PC-9 (cell line): ENCODE results near the gene RAD21L1. TPM values are rescaled to one million over a fixed set of nuclear protein-coding genes. Genes with fewer than 3 reads are reported as not detected.
"Not testable (repeated sequence)": the region's sequence is repeated elsewhere in the genome, so short reads cannot be mapped to it uniquely, and the experiment has no call there.

ENCODE experiments used
- BruUV-seq: library from RNA; stranded (reverse); fragments of 400-500 nt; replicated peaks from 2 replicates; lab custom pipeline; 2021; lab: Mats Ljungman, UMichigan
- CTCF ChIA-PET: fragments of 300-600 bp; sonication (Branson Sonifier 250); formaldehyde crosslinking; loops from one replicate; lab custom pipeline; 2022; ENCODE audit warnings: antibody characterized with exemption; lab: Charles Lee
- POLR2A ChIA-PET: fragments of 300-600 bp; sonication (Branson Sonifier 250); formaldehyde crosslinking; loops from one replicate; lab custom pipeline; 2022; ENCODE audit warnings: antibody characterized with exemption; ENCODE audit not compliant: unreplicated experiment; lab: Charles Lee
- DNase-seq, 2 experiments: peaks; one replicate each; pipeline versions ENCODE4 v3.0.0 to v3.0.0-alpha.2; 2015 to 2022; ENCODE audit warnings: mixed read lengths in 1 of 2
- H2AFZ ChIP-seq: fragments of 200-600 bp; sonication (generic); 2 replicates; pipeline ENCODE4 v1.8.1; 2017; ENCODE audit warnings: antibody characterized with exemption
- H3F3A ChIP-seq: fragments of 200-600 bp; sonication (generic); 2 replicates; pipeline ENCODE4 v1.8.1; 2017; ENCODE audit warnings: antibody characterized with exemption, mild to moderate bottlenecking, low read depth; ENCODE audit not compliant: insufficient read depth
- H3K27ac ChIP-seq: fragments of 200-600 bp; sonication (generic); 2 replicates; pipeline ENCODE4 v1.6.1; 2016; ENCODE audit warnings: mixed run types
- H3K27me3 ChIP-seq: fragments of 200-600 bp; sonication (generic); 2 replicates; pipeline ENCODE4 v1.6.1; 2016; ENCODE audit warnings: low read depth, mixed run types; ENCODE audit not compliant: insufficient read depth
- H3K36me3 ChIP-seq: fragments of 200-600 bp; sonication (generic); 2 replicates; pipeline ENCODE4 v1.6.1; 2016; ENCODE audit warnings: low read depth, mixed run types
- H3K4me1 ChIP-seq: fragments of 200-600 bp; sonication (generic); replicated peaks from 2 replicates; pipeline ENCODE4 v1.6.1; 2016; ENCODE audit warnings: mixed run types; ENCODE audit not compliant: insufficient read depth
- H3K4me2 ChIP-seq: fragments of 200-600 bp; sonication (generic); 2 replicates; pipeline ENCODE4 v1.6.1; 2017; ENCODE audit warnings: mixed run types
- H3K4me3 ChIP-seq: fragments of 200-600 bp; sonication (generic); 2 replicates; pipeline ENCODE4 v1.6.1; 2016; ENCODE audit warnings: mixed run types
- H3K79me2 ChIP-seq: fragments of 200-600 bp; sonication (generic); 2 replicates; pipeline ENCODE4 v1.6.1; 2017; ENCODE audit warnings: low read depth, mixed run types
- H3K9me2 ChIP-seq: fragments of 200-600 bp; sonication (generic); 2 replicates; pipeline ENCODE4 v1.8.1; 2017; ENCODE audit warnings: mild to moderate bottlenecking; ENCODE audit not compliant: insufficient read depth
- H3K9me3 ChIP-seq: fragments of 200-600 bp; sonication (generic); 2 replicates; pipeline ENCODE4 v1.8.1; 2016; ENCODE audit warnings: low read depth; ENCODE audit not compliant: insufficient read depth
- H4K20me1 ChIP-seq: fragments of 200-600 bp; sonication (generic); 2 replicates; pipeline ENCODE4 v1.8.1; 2017; ENCODE audit not compliant: insufficient read depth
- EZH2 ChIP-seq: fragments of 200-600 bp; sonication (generic); IDR thresholded peaks from 2 replicates; pipeline ENCODE4 v1.8.0; 2017; ENCODE audit warnings: antibody characterized with exemption, low read depth
- intact Hi-C: fragments of 100-400 bp; cut with micrococcal nuclease; formaldehyde crosslinking; loops from one replicate; pipeline ENCODE4 v1.10.0; 2022; ENCODE audit not compliant: unreplicated experiment
- total RNA-seq: library from RNA; stranded (reverse); gene quantifications from 2 replicates; pipeline ENCODE4 v1.2.3, GENCODE V29; 2021
- TF ChIP-seq, protein P1 (sequence below): fragments of 200-600 bp; sonication (generic); conservative IDR thresholded peaks from 2 replicates; pipeline ENCODE4 v1.6.1; 2017; ENCODE audit warnings: mixed run types, antibody characterized with exemption, mild to moderate bottlenecking, moderate library complexity

RAD21L1 gene
- total RNA-seq, 1 experiment from 2014 or later = not detected

DNA sequence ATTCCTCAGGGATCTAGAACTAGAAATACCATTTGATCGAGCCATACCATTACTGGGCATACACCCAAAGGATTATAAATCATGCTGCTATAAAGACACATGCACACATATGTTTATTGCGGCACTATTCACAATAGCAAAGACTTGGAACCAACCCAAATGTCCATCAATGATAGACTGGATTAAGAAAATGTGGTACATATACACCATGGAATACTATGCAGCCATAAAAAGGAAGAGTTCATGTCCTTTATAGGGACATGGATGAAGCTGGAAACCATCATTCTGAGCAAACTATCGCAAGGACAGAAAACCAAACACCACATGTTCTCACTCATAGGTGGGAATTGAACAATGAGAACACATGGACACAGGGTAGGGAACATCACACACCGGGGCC lies 3.1 kb upstream of the RAD21L1 start:
- POLR2A ChIA-PET, H3K4me3 ChIP-seq, H3F3A ChIP-seq, H3K79me2 ChIP-seq, H3K9me3 ChIP-seq, H2AFZ ChIP-seq, BruUV-seq, DNase-seq, H3K4me2 ChIP-seq, H3K36me3 ChIP-seq, H3K9me2 ChIP-seq, CTCF ChIA-PET, H3K4me1 ChIP-seq, H4K20me1 ChIP-seq, H3K27ac ChIP-seq: not testable (repeated sequence)
- intact Hi-C loops = loop anchor here (10.0 kb wide), 1 partner anchor 92 kb away; no protein-coding TSS in a partner anchor
- H3K27me3 ChIP-seq = peaks cover 41% of the 10 kb centered on the region

DNA sequence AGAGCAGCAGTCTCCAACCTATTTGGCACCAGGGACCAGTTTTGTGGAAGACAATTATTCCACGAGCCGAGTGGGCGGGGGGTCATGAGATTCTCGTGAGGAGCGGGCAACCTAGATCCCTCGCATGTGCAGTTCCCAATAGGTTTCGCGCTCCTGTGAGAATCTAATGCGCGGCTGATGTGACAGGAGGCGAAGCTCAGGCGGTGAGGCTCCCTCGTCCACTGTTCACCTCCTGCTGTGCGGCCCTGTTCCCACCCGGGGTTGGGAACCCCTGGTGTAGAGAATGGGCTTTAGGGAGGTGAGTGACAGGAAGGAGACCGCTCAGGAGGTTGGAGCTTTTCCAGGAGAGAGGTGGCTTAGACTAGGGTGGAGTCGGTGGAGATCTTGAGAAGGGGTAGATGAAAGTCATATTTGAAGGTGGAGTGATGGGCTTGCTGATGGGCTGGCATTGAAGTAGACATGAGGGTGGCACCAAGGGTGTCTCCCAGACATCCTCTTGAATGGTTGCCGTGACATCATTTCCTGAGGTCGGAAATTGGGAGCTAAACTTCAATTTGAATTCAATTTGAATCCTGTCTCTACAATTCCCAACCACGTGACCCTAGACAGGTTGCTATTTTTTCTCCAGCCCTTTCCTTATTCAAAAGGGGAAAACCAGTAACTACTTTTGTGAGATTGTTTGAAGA lies 1.5 kb upstream of the RAD21L1 start:
- no TSS peak for BruUV-seq

DNA sequence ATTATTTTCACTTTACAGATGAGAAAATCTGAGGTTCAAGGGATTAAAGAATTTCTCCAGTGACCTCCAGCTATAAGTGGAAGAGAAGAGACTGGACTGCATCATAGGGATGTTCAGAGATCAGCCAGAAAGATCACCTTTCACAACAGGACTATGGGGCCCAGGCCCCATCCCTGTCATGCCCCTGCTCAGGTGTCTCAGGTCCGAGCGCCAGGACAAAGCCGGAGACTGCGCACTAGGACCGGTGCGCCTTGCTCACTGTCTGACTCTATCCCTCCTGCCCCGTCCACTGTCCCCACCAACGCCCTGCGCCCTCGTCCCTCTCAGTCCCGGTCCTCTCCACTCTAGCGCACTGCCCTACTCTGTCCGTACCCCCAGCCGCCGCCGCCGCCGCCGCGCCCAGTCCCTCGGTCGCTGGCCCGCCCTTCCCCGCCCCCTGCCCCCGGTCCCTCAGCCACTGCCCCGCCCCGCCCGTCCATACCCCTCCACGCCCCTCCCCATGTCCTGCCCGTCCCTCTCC lies 521 bp upstream of the RAD21L1 start:
- H2AFZ ChIP-seq = no peak overlapping the region

More for the DNA sequence above, 1.5 kb upstream of the RAD21L1 start:
- no peaks in the 10 kb centered on the region for H3K79me2 ChIP-seq
- TF ChIP-seq, protein P1, sequence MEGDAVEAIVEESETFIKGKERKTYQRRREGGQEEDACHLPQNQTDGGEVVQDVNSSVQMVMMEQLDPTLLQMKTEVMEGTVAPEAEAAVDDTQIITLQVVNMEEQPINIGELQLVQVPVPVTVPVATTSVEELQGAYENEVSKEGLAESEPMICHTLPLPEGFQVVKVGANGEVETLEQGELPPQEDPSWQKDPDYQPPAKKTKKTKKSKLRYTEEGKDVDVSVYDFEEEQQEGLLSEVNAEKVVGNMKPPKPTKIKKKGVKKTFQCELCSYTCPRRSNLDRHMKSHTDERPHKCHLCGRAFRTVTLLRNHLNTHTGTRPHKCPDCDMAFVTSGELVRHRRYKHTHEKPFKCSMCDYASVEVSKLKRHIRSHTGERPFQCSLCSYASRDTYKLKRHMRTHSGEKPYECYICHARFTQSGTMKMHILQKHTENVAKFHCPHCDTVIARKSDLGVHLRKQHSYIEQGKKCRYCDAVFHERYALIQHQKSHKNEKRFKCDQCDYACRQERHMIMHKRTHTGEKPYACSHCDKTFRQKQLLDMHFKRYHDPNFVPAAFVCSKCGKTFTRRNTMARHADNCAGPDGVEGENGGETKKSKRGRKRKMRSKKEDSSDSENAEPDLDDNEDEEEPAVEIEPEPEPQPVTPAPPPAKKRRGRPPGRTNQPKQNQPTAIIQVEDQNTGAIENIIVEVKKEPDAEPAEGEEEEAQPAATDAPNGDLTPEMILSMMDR = no peak
- no peak for TF ChIP-seq EZH2
- no peaks in the 10 kb centered on the region for H3K36me3 ChIP-seq
- H3K9me2 ChIP-seq = no peaks in the 10 kb centered on the region
- H3K9me3 ChIP-seq = no peaks in the 10 kb centered on the region
- no peak for DNase-seq
- peaks cover 37% of the 10 kb centered on the region for H3K27me3 ChIP-seq
- no peak overlapping the region for H2AFZ ChIP-seq
- intact Hi-C loops = loop anchor here (10.0 kb wide), 1 partner anchor 90 kb away; no protein-coding TSS in a partner anchor
- no peaks in the 10 kb centered on the region for H4K20me1 ChIP-seq
- H3K4me2 ChIP-seq = no peak overlapping the region
- no peak overlapping the region for H3K27ac ChIP-seq
- no peak overlapping the region for H3K4me3 ChIP-seq
- ChIA-PET CTCF (no interaction called here), POLR2A (no interaction called here)
- peaks cover 9% of the 10 kb centered on the region for H3F3A ChIP-seq
- 0 out of 2 replicates have a peak, but pooled peaks cover 3% of the 10 kb centered on the region for H3K4me1 ChIP-seq

More for the DNA sequence above, 521 bp upstream of the RAD21L1 start:
- Histone ChIP-seq H3K4me1 (0 out of 2 replicates have a peak, but pooled peaks cover 3% of the 10 kb centered on the region), H3K36me3 (no peaks in the 10 kb centered on the region), H3K4me2 (peak overlapping the region; percentile 79), H4K20me1 (no peaks in the 10 kb centered on the region), H3K9me3 (no peaks in the 10 kb centered on the region), H3K27ac (no peak overlapping the region), H3K27me3 (peaks cover 32% of the 10 kb centered on the region), H3F3A (peaks cover 9% of the 10 kb centered on the region), H3K9me2 (no peaks in the 10 kb centered on the region), H3K4me3 (peak overlapping the region; percentile 55), H3K79me2 (no peaks in the 10 kb centered on the region)
- ChIA-PET CTCF (no interaction called here), POLR2A (no interaction called here)
- no TSS peak for BruUV-seq
- no peak for TF ChIP-seq EZH2
- TF ChIP-seq, protein P1 = no peak
- intact Hi-C loops = loop anchor here (5.0 to 10.0 kb wide), 2 partner anchors 42 to 89 kb away; partner anchors contain the start of gene SNPH
- DNase-seq = peak in 1 of 2 experiments; percentile 37
